ENCODE data around the gene SCML1. TPM values are rescaled to one million over a fixed set of nuclear protein-coding genes. Genes with fewer than 3 reads are reported as not detected.
"Not testable (repeated sequence)": the region's sequence is repeated elsewhere in the genome, so short reads cannot be mapped to it uniquely, and the experiment has no call there.

The SCML1 gene
- total RNA-seq, 1 donor from 2014 or later = 17.8 TPM

DNA sequence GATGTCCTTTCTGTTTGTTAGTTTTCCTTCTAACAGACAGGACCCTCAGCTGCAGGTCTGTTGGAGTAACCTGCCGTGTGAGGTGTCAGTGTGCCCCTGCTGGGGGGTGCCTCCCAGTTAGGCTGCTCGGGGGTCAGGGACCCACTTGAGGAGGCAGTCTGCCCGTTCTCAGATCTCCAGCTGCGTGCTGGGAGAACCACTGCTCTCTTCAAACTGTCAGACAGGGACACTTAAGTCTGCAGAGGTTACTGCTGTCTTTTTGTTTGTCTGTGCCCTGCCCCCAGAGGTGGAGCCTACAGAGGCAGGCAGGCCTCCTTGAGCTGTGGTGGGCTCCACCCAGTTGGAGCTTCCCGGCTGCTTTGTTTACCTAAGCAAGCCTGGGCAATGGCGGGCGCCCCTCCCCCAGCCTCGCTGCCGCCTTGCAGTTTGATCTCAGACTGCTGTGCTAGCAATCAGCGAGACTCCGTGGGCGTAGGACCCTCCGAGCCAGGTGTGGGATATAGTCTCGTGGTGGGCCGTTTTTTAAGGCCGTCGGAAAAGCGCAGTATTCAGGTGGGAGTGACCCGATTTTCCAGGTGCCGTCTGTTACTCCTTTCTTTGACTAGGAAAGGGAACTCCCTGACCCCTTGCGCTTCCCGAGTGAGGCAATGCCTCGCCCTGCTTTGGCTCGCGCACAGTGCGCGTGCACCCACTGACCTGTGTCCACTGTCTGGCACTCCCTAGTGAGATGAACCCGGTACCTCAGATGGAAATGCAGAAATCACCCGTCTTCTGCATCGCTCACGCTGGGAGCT, 49.5 kb downstream of the SCML1 start:
- intact Hi-C loops (cut with DNase I); DNase-seq (ENCODE audit: low spot score); ATAC-seq: not testable (repeated sequence)

DNA sequence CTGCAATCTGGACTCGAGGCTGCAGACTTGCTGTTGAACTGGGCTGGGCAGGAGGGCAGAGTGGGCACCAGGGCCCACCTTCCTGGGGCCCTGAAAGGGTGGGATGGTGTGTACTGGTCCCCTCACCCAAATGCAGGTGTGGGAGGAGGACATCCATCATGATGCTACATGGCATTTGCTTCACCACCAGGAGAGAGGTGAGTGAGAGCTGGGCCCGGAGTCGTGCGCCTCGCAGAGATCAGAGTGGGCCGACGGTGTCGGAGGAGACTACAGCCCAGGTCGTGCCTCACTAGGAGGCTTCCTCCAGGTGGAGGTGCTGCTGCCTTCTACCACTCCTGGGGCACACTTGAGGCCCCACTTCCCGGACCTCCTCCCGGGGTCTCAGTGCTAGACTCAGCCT, 50.3 kb downstream of the SCML1 start:
- ATAC-seq (peak; percentile 43), DNase-seq (ENCODE audit: low spot score) (no peak)
- intact Hi-C loops (cut with DNase I) = no loop called here

DNA sequence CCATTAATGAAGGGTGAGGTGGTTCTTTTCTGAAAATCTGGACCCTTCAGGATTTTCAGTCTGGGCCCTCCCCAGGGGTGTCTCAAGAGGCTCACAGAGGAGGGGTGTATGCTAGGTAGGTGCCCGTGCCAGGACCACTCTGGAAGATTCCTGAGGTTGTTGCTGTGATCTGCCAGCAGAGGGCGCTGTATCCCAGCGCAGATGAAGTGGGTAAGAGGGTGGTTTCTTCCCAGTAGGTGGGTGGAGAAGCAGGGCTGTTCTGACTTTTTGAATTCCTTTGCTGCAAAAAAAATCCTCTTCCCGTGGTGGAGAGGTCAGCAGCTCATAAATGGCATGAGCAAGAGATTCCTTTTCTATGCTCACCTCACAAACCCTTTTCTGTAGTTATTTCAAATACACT, 51.1 kb downstream of the SCML1 start:
- DNase-seq (ENCODE audit: low spot score) = no peak
- intact Hi-C loops (cut with DNase I) = no loop called here
- ATAC-seq = peak; percentile 88

DNA sequence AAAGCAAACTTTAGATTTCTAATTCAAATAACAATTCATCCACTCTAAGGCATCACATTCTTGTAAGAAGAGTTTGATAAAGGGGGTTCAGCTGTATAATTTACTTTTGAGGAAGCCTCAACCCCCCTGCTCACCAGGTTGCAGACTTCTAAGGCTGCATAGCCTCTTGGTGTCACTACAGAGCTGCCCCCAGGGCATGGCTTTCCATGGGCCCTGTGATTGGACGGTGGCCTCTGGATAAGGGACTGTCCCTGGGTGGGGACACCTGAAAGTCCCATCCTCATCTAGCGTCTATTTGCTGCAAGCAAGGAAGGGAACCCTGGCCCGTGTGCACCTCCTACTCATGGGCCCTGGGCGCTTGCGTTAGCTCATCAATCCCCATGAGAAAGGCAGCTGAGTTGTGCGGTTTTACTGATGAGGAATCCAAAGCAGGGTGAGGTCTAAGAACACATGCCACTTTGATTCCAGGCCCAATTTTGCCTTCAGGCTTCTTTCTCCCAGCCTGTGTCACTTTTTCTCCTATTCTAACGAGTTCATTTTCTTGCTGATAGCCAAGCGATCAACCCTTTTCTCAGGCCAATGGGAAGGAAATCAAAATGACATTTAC, 51.8 kb downstream of the SCML1 start:
- ATAC-seq (peak; percentile 82), DNase-seq (ENCODE audit: low spot score) (no peak)
- intact Hi-C loops (cut with DNase I) = no loop called here

DNA sequence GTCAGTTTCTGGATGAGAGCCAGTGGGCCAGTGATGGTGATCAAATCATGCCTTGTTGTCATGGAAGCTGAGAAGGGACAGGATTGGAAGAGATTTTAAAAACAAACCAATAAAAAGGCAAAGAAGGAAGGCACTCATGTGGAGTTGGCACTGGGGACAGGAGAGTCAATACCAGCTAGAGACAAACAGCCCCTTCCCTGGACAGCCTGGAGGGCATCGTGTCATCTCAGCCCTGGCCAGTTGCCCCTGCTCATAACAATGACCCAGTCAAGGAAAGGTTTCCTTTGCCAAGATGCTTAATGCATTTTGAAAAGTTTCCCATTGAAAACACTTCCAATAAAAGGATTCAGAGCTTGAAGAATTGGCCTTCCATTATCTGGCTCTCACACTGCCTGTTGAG, 55.5 kb downstream of the SCML1 start:
- intact Hi-C loops (cut with DNase I) = no loop called here
- no peak for DNase-seq (ENCODE audit: low spot score)
- ATAC-seq = no peak

DNA sequence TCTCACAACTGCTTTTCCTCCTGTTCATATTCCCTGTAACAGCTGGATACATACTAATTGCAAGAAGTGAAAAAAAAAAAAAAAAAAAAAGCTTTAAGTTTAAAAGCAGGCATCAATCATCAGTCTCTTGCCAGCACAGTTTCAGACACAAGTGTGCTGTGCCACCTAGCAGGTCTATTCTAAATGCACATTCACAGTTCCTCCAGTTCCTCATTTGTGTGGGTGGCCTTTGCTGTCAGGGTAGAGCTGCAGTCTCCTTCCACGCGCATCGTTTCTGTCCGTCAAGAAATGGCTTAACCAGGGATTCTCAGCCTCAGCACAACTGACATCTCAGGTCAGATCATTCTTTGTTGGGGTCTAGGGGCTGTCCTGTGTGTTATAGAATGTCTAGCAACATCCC, 61.6 kb downstream of the SCML1 start:
- intact Hi-C loops (cut with DNase I) = no loop called here
- no peak for ATAC-seq
- no peak for DNase-seq (ENCODE audit: low spot score)

DNA sequence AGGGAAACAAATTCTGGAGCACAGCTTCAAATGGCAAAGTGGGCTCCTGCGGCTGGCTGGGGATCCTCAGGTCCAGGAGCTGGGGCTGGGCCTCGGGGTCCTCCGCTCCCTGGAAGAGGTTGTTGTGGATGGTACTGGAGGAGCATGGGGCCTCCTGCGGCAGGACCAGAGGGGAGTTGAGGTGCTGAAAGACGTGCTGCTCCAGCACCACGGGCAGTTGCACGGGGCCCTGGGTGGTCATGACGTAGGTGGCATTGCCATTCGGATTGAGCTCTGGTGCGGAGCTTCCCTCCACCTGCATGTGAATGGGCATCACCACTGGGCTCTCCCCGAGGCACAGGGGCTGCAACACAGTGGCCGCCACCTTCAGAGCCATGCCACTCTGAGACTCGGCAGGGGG, 64.1 kb downstream of the SCML1 start:
- ATAC-seq (no peak), DNase-seq (ENCODE audit: low spot score) (no peak)
- intact Hi-C loops (cut with DNase I) = no loop called here

DNA sequence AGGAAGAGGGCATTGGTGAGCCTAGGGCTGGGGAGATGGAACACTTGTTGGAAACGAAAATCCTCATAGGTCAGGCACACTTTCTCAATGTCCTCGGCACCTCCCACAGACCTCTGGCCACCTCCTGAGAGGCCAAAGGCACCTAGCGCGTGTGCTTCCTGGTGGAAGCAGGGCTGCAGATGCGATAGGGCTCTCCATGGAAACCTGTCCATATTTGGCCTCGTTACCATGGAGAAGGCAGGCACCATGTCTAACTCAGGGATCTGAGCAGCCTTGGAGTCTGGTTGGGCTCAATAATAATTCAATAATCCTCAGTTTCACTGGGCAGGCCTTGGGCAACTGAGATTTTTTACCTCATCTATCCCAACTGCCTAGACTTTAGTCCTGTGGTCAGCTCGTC, 65.5 kb downstream of the SCML1 start:
- intact Hi-C loops (cut with DNase I) = no loop called here
- ATAC-seq (no peak), DNase-seq (ENCODE audit: low spot score) (no peak)

DNA sequence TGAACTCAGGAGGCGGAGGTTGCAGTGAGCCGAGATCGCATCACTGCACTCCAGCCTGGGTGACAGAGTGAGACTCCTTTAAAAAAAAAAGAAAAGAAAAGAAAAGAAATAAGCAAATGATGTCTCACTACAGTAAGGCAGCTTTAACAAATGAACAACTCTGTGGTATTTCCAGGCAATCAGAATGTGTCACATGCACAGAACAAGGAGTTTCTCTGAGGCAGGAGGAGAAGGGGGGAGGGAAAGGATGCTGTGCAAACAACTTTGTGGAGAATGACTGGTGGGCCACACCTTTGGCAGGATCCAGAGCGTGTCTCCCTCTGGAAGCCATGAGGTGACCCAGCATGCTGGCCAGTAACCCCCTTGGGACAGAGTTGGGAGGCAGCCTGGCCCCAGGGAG, 66.2 kb downstream of the SCML1 start:
- DNase-seq (ENCODE audit: low spot score) (no peak), ATAC-seq (no peak)
- intact Hi-C loops (cut with DNase I) = no loop called here

Other genes starting within 250 kb of the SCML1 start
- gene RAI2, start 123.8 kb downstream of the SCML1 start, total RNA-seq = 25.7 TPM